Muscle layer of colon (tissue), 2 donors: ENCODE data around the gene LIG3.
A peak's percentile ranks its signal among the peaks of the same experiment; 100 is the strongest.
"Not testable (repeated sequence)": the region's sequence is repeated elsewhere in the genome, so short reads cannot be mapped to it uniquely, and the experiment has no call there.

ENCODE experiments used
- H3K27ac ChIP-seq: one replicate; pipeline ENCODE4 v1.7.0; 2013; ENCODE audit warnings: low read depth, mild to moderate bottlenecking, low read length, moderate library complexity
- H3K27me3 ChIP-seq, 2 donors: one replicate each; pipeline ENCODE4 v1.7.0; 2013; ENCODE audit warnings: low read length in 2 of 2, mild to moderate bottlenecking in 2 of 2; ENCODE audit not compliant: insufficient read depth in 2 of 2, control insufficient read depth in 1 of 2
- H3K36me3 ChIP-seq: one replicate; pipeline ENCODE4 v1.7.0; 2013; ENCODE audit warnings: mild to moderate bottlenecking, low read length; ENCODE audit not compliant: insufficient read depth
- H3K4me1 ChIP-seq: one replicate; pipeline ENCODE4 v1.7.0; 2013; ENCODE audit warnings: mild to moderate bottlenecking, low read length; ENCODE audit not compliant: insufficient read depth
- H3K4me3 ChIP-seq, 2 donors: one replicate each; pipeline ENCODE4 v1.7.0; 2013; ENCODE audit warnings: low read length in 2 of 2, low read depth in 1 of 2, mild to moderate bottlenecking in 1 of 2, moderate library complexity in 1 of 2
- H3K9ac ChIP-seq: one replicate; pipeline ENCODE4 v1.7.0; 2013; ENCODE audit warnings: low read length
- H3K9me3 ChIP-seq: one replicate; pipeline ENCODE4 v1.7.0; 2013; ENCODE audit warnings: mild to moderate bottlenecking, low read length
- donor health status: abdominal sarcoma.
- donor health status: Adenocarcinoma of cecum.

LIG3 gene

DNA sequence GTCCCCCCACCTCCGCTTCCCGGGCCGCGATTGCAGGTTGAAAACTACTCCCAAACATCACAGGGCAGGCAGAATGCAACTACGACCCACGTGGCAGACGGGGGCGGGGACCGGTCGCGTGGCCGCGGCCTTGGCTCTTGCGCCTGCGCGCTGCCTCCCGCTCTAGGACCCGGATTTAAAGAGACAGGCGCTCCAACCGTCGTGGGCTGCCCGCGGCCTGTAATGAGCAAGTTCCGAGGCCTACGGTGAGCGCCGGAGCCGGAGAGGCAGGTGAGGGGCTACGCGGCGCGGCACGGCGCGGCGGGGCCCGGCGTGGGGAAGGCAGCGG is at the start of gene LIG3:
Gene LIG3, plus strand, starts transcription at position 160 of the 328 bp plus-strand sequence. CDS start 2,494 bp downstream, outside the sequence.
- peaks cover 13% of the 10 kb centered on the region for H3K36me3 ChIP-seq
- H3K27ac ChIP-seq: peak within 1 kb of the TSS; percentile 90
- peak within 1 kb of the TSS; percentile 76 to 87 for H3K4me3 ChIP-seq
- H3K4me1 ChIP-seq: peaks cover 29% of the 10 kb centered on the region
- no peaks in the 10 kb centered on the region for H3K27me3 ChIP-seq
- H3K9me3 ChIP-seq: no peaks in the 10 kb centered on the region
- peak within 1 kb of the TSS; percentile 53 for H3K9ac ChIP-seq

DNA sequence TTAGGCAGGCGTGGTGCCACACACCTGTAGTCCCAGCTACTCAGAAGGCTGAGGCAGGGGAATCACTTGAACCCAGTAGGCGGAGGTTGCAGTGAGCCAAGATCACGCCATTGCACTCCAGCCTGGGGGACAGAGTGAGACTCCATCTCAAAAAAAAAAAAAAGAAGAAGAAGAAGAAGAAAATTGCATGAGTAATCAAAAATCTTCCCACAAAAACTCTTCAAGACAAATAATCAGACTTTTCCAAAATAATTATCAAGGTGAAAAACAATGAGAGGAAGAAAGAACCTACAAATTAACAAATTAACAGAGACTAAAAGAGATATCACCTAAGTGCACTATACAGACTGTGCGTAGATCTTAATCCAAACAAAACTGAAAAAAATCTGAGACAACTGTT is 29.5 kb upstream of the LIG3 start:
- not testable (repeated sequence) for H3K36me3 ChIP-seq, H3K4me3 ChIP-seq, H3K27me3 ChIP-seq, H3K27ac ChIP-seq, H3K9me3 ChIP-seq, H3K4me1 ChIP-seq, H3K9ac ChIP-seq

DNA sequence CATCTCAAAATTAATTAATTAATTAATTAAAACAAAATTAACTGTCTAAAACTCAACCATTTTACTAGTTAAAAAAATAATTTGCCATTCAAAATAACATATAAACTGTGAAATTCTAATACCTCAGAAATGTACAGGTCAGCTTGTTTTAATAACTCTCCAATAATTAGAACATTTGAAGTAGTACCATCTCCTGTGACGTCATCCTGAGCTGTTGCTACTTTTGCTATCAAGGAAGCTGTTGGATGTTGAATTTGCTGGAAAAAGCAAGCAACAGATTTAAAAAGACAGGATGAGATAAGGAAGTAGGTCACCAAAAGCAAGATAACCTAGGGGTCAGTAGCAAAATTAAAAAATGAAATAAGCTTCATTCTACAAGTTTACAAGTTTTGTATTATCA is 21.9 kb upstream of the LIG3 start:
- Histone ChIP-seq H3K27me3 (no peaks in the 10 kb centered on the region), H3K4me1 (peaks cover 15% of the 10 kb centered on the region), H3K36me3 (no peaks in the 10 kb centered on the region), H3K27ac (no peak overlapping the region), H3K9ac (no peak overlapping the region), H3K4me3 (no peak overlapping the region), H3K9me3 (no peaks in the 10 kb centered on the region)

DNA sequence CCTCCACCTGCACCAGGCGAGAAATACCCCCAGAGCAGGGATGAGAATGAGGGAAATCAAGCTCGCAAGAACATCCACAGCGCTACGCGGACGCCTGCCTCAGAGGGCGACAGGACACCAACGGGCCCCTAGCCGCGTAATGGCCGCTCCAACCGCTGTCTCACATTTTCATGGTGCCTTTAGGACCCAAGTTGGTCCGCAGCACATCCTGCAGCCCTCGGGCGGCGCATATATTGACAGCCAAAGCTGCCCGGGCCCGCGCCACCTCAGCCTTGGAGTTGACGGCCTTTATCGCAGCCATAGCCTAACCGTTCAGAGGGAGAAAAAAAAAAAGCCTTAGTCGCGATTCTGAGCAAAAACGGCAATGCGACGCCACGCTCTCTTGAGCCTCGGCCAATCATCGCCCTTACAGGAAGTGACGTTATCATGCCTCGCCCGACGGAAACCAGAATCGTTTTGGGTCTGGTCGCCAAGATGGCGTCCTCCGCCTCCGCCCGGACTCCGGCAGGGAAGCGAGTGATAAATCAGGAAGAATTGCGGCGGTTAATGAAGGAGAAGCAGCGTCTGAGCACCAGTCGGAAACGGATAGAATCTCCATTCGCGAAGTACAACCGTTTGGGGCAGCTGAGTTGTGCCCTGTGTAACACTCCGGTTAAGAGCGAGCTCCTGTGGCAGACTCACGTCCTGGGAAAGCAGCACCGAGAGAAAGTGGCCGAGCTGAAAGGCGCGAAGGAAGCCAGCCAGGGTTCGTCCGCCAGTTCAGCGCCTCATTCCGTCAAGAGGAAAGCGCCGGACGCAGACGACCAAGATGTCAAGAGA is 19.0 kb upstream of the LIG3 start, which contains the start of the genes CCT6B and ZNF830:
Gene CCT6B, minus strand, starts transcription at position 368 of the 819 bp plus-strand sequence. Its CDS starts 67 bp downstream, at position 301.
Gene ZNF830, plus strand, starts transcription at position 448 of the 819 bp plus-strand sequence. Its CDS starts 27 bp downstream, at position 475.
- H3K36me3 ChIP-seq: peaks cover 19% of the 10 kb centered on the region
- no peaks in the 10 kb centered on the region for H3K27me3 ChIP-seq
- peak within 1 kb of the TSS; percentile 84 to 100 for H3K4me3 ChIP-seq
- peak within 1 kb of the TSS; percentile 88 for H3K9ac ChIP-seq
- H3K4me1 ChIP-seq: peaks cover 20% of the 10 kb centered on the region
- peak within 1 kb of the TSS; percentile 99 for H3K27ac ChIP-seq
- no peaks in the 10 kb centered on the region for H3K9me3 ChIP-seq

DNA sequence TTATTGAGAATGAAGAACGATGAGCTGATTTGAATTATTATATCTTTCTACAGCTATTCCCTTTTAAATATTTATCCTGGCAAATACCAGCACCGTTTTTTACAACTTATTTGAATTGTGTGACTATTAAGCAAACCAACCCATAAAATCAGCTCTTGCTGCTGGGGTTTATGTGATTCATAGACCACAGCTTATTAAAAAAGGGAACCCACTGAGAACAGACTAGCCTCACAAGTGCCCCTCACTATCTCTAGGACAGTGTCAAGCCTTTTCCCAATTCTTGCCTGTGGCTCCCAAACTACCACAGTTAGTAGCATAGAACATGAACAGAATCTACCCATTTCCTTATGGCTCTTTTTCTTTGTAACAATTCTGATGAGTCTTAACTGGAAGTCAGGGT is 6.1 kb upstream of the LIG3 start:
- Histone ChIP-seq H3K4me1 (peaks cover 4% of the 10 kb centered on the region), H3K27me3 (no peaks in the 10 kb centered on the region), H3K9ac (no peak overlapping the region), H3K4me3 (no peak overlapping the region), H3K27ac (no peak overlapping the region), H3K9me3 (no peaks in the 10 kb centered on the region), H3K36me3 (peaks cover under 1% of the 10 kb centered on the region)

DNA sequence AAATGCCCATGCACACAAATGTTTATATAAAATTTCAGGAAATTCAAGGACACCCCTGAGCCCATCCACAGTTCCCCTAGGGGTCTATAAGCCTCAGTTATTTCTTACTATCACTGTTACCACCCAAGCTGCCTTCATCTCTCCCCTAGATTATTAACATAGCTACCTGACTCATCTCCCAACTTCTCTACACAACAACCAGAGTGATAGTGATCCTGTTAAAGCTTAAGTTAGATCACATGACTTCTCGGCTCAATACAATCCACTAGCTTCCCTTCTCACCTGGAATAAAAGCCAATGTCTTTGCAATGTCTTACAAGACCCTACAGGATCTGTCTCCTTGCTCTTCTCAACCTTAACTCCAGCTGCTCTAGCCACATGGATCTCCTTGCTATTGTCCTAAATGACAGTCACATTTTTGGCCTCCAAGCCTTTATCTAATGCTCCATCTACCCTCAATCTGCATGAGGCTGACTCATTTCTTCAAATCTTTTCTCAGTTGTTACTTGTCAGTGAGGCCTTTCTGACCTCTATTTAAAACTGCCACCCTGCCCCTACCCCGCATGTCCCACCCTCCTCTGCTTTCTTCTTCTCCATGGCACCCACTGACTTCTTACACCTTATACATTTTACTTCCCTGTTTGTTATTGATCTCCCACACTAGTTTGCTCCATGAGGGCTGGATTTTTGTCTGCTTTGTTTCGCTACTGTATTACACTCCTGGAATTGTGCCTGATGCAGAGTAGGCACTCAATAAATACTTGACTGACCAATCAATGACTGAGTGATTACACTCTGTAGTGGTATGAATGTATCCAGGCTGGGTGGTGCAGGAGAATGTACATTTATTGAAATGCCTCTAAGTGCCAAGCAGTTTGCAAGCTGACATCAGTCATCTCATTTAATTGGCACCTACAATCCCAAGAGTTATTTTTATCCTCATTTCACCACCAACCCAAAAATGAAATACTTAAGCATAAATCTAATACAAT is 5.2 kb upstream of the LIG3 start:
- Histone ChIP-seq H3K9me3 (no peaks in the 10 kb centered on the region), H3K4me3 (no peak overlapping the region), H3K4me1 (peaks cover 9% of the 10 kb centered on the region), H3K27ac (no peak overlapping the region), H3K36me3 (no peaks in the 10 kb centered on the region), H3K9ac (no peak overlapping the region), H3K27me3 (no peaks in the 10 kb centered on the region)

DNA sequence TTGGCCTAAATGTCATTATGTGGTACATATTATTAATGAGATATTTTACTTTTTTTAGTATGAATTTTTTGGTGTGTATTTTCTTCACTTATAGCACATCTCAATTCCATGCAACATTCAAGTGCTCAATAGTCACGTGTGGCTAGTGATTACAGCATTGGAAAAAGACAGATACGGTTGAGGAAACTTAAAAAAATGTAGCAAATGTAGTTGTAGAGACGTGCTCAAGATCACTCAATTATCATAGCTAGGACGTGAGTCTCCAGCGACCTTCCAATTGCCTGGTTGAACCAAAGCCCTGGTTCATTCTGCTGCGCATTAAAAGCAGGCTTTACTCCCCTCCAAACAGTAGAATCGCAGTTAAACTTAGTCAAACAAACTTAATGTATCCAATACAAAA is 1.2 kb upstream of the LIG3 start:
- Histone ChIP-seq H3K27ac (no peak overlapping the region), H3K9me3 (no peaks in the 10 kb centered on the region), H3K4me1 (peaks cover 26% of the 10 kb centered on the region), H3K4me3 (no peak overlapping the region), H3K27me3 (no peaks in the 10 kb centered on the region), H3K36me3 (peaks cover 7% of the 10 kb centered on the region), H3K9ac (no peak overlapping the region)

DNA sequence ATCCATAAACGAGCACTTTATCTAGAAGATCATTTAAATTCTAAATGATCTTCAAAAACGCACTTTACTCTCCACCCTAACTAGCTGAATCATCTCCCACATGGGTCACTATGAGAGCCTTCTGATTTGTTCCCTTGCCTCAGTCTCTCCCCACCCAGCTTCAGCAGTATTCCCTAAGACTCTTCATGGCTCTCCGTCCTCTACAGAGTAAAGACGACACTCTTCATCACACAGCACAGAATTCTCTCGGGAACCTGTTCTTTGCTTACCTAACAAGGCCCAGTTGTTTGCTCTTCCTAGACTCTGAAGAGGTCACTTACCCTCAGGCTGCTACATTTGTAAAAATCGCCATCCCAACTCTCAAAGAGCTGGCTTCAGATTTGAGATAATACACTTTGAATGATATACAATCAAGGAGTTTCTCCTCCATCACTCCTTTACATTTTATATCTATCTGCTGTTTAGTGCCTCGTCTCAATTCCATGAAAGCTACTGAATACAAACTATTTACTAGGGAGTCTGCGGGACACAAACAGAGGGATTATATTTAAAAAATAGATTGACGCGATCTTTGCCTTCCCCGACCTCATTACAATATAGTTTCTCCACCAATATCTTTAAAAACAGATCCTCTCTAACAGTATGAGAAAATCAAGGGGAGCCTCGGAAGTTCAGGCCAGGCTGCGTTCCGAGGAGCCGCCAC is 511 bp upstream of the LIG3 start:
- Histone ChIP-seq H3K4me1 (peaks cover 29% of the 10 kb centered on the region), H3K4me3 (peak overlapping the region; percentile 76 to 87), H3K27ac (peak overlapping the region; percentile 90), H3K27me3 (no peaks in the 10 kb centered on the region), H3K36me3 (peaks cover 8% of the 10 kb centered on the region), H3K9ac (peak overlapping the region; percentile 18), H3K9me3 (no peaks in the 10 kb centered on the region)

DNA sequence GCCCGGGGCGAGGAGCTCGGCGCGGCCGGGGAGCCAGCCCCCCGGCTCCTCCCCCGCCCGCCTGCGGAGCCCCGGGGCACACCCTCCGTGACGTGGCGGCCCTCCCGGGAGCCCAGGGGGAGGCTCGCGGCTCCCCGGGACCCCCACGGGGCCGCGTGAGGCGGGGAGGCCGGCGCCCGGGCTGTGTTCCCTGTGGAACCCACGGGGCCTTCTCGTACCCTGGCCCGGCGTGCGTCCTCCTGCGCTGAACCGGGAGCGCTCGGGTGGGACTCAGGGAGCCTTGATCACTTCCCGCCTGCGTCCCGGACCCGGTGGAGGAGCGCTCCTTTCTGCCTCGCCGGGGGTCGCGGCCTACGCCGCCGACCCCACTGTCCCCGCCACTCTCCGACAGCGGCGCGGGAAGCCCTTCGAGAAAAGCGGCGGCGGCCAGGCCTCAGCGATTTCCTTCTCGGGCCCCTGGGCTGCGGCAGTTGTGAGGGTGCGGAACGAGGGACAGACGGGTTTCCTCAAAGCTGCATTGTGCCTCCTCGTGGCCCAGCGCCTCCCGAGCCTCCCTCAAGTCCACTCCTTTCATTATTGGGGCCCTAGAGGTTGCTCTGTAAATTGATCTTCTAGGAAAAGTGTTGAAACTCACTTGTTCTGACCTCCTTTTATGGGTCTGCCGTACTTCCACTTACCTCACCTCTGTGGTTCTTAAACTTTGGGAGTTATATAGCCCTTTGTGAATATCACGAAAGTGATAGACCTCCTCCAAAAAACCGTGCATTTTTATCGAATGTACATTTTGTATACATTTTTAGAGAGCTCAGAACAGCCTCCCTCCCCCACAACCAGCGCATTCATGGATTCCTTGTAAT is 597 bp downstream of the LIG3 start:
- H3K27ac ChIP-seq: peak overlapping the region; percentile 90
- H3K4me1 ChIP-seq: peaks cover 29% of the 10 kb centered on the region
- H3K27me3 ChIP-seq: no peaks in the 10 kb centered on the region
- peaks cover 17% of the 10 kb centered on the region for H3K36me3 ChIP-seq
- H3K9me3 ChIP-seq: no peaks in the 10 kb centered on the region
- H3K4me3 ChIP-seq: peak overlapping the region; percentile 76 to 87
- peak overlapping the region; percentile 53 for H3K9ac ChIP-seq

DNA sequence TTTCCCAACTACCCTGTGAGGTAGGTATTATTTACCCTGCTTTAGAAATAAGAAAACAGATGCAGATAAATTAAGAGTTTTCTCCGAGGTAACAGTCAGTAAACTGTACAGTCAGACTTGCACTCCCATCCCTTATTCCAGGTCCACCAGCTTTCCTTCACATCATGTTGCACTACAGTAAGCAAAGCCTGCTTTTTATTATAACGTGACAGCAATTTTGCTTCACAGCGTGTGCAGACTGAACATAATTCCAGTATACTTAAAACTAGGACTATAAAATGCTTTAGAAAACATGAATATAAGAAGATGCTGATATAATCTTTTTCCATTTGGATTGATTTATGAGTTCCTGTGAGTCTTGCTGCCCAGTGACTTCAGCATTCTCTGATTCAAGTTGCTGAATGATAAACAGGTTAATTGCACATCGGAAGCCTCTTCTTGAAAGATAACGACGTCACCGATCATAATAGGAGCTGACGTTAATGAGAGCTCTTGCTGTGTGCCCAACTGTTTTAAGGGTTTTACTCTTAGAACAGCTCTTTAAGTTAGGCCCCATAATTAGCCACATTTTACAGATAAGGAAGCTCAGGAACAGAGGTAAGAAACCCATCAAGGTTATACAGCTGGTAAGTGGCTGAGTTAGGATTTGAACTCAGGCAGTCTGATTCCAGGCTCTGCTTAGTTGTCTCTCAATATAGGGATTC is 1.4 kb downstream of the LIG3 start:
- Histone ChIP-seq H3K4me3 (peak overlapping the region; percentile 76 to 87), H3K9ac (peak overlapping the region; percentile 53), H3K27ac (peak overlapping the region; percentile 88), H3K36me3 (peaks cover 21% of the 10 kb centered on the region), H3K27me3 (no peaks in the 10 kb centered on the region), H3K9me3 (no peaks in the 10 kb centered on the region), H3K4me1 (peaks cover 29% of the 10 kb centered on the region)
